HG03565 (cell line): Measurements from ENCODE around the gene PDZD2.
"Not testable (repeated sequence)": the region's sequence is repeated elsewhere in the genome, so short reads cannot be mapped to it uniquely, and the experiment has no call there.

Source experiments
- ATAC-seq: cut with Tn5 transposase; IDR thresholded peaks from one replicate; pipeline ENCODE4 v1.9.1; 2021; ENCODE audit warnings: mild to moderate bottlenecking, moderate library complexity; ENCODE audit not compliant: unreplicated experiment

PDZD2 gene

DNA sequence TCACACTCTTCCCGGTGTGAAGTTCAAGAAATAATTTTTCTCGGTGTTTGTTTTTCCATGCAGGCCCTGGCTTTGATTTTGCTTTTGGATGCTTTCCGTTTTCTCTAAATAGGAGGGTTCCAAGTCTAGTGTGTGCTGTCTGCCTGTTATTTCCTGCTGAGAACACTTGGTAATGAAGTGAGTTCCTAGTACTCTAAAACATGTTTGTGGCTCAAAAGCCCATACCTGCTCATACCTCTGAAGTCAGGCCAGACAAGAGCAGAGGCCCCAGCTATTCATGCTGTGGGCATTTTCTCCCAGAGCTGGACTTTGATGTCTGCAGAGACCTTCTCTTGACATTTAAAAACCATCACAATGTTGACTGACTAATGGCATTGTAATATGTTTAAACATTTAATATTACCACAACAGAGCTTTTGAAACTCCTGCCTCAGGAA, 324.0 kb downstream of the PDZD2 start:
- ATAC-seq, result no peak

DNA sequence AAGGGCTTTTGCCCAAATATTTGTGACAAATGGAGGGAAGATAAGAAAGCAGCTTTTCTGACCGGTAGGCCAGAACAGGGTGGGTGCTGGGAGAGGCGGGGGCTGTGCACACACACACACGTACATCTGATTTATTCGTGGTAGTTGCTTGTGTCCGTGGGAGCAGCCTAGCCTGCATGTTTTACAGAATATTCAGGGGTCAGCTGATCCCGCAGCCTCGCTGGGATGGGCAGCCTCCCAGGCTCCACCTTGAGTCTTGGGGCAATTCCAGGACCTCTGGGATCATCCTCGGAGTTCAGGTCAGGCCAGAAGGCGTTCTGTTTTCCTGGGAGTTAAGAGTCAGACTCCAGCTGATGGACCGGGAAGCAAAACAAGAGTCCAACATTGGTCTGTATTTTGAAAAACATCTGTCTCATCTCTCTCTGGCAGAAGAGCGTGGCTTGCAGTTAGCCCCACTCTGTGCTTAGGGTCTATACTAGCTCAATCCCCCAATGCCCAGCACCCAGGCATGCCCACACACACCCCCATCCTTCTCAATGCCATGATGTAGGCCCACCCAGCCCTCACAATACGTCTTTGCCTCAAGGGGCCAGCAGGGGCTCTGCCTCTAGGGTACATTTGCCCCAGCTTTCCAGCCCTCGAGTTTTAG, 324.6 kb downstream of the PDZD2 start:
- ATAC-seq, result no peak

DNA sequence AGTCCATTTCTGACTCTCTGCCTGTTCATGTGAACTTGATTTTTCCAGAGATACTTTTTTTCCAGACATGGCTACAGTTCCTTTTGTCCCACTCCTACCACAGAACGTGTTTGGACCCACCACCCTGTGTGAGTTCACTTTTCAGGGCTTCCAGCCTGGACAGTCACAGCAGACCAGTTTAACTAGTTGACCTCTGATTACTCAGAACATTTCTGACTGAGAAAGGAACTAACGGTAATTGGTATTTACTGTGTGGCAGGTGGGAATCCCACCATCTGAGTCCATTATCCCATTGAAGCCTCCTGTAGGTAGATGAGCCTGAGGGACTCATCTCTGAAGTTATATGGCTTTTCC, 325.1 kb downstream of the PDZD2 start:
- no peak for ATAC-seq

DNA sequence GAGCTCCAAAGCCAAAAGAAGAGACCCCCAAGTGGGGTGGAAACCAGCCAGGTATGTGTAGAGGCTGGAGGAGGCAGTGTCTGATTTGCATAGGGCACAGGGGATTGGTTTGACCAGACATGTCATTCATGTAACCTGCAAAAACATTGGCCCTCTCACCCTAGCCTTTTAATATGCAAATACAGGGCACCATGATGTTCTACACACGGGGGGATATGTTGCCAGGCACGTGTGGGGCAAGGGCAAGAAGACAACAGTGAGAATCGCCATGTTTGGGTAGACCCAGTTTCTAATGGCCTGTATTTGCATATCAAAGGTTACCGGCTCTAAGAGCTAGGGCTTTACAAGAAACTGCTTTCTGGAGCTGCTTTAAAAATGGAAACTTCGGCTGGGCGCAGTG, 326.3 kb downstream of the PDZD2 start:
- no peak for ATAC-seq

DNA sequence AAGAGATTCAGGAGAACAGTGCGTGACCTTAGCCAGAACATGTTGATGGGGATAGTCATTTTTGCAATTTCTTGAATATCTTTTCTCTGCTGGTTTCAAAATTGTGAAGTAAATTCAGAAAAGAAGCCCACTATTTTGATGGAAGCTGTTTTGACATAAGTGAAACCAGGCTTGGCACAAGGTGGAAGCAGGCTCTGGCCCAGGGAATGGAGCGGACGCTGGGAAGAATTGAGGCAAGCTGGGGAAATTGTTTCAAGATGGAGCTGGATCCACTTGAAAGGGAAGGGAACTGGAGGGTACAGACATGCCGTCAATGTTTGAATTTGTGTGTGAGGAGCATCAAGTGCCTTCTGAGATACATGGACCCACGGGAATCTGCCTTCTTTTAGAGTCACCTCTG, 328.0 kb downstream of the PDZD2 start:
- ATAC-seq, result no peak

DNA sequence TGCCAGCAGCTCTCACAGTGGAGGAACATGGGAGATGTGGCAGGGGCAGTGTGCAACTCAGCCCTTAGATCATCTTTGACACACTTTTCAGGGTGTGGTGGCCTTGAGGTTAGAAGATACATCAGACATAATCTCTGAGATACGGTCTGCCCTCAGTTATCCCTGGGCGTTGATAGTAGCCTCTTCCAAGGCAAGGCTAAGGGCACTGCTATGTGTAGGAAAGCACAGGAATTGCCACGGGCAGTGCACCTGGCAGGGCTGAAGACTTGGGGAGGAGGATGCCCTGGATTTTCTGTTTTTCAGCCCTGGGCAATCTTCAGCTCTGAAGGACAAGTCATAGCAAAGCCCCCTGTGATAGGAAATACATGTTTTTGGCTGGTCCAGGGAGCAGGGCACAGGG, 328.5 kb downstream of the PDZD2 start:
- ATAC-seq, result no peak

DNA sequence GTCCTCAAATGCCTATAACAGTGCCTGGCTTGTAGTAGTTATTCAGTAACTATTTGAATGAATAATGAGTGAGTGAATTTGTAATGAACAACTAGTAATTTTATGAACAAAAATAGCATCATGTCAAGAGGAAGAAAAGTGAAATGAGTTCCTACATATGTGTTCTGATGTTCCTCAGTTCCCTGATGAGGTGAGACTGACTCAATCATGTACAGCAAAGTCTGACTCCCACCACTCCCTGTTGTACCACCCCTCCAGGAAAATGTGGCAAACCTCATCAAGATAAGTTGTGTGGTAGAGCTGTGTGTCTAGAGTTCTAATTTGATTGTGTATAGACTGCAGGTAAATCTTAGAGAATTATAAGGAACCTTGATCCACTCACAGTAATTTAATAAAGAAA, 333.6 kb downstream of the PDZD2 start:
- ATAC-seq, result no peak

DNA sequence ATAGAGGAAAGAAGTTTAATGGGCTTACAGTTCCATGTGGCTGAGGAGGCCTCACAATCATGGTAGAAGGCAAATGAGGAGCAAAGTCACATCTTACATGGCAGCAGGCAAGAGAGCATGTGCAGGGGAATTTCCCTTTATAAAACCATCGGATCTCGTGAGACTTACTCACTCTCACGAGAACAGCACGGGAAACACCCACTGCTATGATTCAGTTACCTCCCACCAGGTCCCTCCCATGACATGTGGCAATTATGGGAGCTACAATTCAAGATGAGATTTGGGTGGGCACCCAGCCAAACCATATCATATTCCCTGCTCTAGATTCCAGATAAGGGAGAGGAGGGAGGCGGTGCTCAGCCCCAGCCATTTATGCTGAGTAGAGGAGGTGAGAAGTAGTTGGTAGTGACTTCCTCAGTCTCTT, 336.3 kb downstream of the PDZD2 start:
- ATAC-seq, result not testable (repeated sequence)

DNA sequence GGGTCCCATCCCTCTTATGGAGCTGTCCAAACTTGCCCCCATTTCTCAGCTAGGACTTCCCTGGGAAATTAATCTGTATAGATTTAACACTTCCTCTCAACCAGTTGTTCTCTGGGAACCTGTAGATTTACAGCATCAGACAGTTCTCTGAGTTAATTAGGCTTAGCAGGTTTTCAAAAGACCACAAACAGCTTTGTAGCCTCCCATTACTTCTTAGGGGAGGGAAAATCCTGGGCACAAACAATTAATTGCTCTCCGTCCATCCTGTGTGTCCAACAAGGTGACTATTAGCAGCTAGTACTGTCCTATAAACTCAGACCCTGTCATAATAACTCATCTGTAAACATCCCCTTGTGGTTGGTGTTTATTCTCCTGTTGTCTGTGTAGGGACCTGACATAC, 337.2 kb downstream of the PDZD2 start:
- no peak for ATAC-seq

DNA sequence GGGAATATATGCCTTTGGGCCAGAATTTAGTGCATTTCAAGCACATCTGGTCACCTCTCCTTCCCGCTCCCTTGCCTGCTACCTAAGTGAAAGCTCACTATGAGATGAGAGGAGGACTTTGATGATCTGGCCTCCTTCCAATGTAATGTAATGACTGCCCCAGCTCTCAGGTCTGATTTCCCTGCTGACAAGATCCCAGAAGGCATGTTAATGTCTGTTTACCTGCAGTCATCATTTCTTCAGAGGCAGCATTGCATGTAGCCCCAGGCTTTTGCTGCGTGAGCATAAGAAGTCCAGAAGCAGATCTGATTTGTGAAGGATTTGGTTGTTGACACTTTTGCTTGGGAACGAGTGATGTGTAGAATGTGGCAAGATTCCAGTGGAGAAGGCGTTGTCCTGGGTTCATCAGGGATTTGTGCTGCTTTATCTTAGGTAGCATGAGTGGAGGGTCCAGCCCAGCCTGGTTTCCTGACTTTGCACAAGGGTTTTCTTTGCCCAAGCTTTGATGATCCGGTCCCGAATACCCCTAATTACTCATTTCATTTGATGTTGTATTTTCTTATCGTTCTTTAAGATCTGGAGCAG, 342.5 kb downstream of the PDZD2 start:
- no peak for ATAC-seq

DNA sequence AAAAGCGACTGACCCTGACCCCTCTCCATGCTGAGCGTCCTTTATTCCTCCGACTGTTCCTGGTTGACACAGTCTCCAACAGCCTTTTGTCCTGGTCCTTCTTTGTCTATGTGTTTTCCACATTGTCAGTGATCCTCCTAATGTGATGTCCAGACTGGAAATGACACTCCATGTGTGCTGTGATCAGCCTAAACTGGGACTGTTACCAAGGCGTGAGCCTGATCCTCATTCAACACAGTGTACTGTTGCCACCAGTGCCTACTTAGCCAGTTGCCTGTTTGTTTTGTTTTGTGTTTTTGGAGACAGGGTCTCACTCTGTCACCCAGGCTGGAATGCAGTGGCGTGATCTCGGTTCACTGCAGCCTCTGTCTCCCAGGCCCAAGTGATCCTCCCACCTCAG, 343.1 kb downstream of the PDZD2 start:
- ATAC-seq, result no peak

DNA sequence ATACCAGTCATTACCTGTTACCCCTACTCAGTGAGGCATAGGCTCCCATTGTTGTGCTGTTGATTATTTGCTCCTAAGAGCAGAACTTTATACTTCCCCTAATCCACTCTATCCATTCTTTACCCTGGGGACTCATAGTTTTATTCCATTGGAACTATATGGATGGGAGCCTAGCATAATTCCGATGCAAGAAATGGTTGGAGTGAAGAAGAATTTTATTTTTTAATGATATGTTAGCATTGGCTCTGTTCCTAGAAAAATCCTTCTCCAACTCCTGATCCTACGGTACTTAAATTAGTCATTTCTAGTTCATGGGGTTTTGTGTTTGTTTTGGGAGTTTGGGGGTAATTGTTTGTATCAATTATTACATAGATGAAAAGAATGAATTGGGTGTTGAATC, 343.7 kb downstream of the PDZD2 start:
- ATAC-seq, result no peak

DNA sequence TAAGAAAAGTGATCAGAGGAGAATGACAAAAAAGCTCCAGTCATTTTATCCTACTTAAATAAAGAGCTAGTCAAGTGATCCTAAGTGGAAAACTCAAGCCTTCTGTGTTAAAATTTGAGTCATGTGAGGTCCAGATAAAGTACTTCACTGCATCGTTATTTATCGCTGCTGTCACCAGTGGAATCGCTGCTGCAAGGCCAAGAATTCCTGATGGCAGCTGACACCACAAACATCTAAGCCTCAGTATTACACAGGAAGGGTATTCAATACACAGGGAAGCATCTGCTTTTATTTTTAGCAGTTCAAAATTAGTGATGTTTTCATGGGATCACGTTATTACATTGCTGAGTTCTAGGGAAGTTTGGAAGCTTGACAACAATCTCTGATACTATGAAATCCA, 344.9 kb downstream of the PDZD2 start:
- no peak for ATAC-seq

DNA sequence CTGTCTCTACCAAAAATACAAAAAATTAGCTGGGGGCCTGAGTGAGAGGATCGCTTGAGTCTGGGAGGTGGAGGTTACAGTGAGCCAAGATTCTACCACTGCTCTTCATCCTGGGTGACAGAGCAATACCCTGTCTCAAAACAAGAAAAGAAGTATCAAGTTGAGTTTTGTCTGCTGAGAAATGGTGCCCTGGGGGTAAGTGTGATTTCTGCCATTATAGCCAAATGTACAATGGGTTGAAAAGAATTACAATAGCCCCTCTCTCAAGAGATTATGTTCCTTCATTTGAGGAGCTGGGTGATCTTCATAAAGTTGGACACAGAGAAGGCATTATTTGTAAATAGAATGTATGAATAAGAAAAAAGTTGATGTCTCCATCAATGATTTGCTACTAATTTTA, 345.8 kb downstream of the PDZD2 start:
- no peak for ATAC-seq

DNA sequence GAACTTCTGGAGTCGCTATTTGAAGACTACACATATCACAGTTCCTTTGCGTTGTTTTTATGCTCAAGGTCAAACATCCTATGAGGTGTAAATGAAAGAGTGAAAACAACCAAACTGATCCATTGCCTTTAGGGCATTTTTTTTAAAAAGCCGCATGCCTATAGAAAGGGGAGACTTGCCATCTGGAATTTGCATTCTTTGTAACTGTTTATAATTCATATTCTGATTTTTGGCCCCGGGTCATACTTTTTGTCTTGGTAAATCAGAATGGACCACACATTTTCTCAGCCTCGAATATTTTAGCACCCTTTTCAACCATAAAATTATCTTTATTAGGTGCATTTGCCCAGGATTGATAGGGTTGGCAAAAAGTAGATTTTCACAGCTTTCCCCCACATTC, 347.2 kb downstream of the PDZD2 start:
- no peak for ATAC-seq

DNA sequence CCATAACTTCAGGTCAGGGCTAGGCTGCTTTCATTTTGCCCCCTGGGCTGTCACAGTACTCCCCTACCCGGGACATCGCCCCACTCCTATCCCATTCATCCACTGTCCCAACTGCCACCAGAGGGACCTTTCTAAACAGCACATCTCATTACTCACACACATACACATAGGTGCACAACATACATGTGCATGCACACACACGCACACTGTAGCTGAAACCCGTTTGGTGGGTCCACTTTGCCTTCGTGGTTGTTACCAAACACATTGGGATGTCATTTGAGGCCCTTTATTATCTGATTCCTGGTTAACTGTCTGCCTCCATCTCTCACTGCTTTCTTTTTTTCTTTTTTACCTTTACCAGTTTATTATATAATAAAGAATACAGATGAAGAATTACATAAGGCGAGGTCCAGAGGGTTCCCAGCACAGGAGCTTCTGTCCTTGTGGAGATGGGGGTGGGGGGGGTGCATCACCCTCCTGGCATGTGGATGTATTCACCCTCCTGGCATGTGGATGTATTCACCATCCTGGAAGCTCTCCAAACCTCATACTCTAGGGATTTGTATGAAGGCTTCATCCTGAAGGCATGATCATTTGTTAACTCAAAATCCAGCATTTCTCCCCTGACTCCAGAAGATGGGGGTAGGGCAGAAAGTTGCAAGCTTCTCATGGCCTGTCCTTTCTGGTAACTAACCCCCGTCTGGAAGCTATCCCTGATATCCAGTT, 349.2 kb downstream of the PDZD2 start:
- ATAC-seq, result no peak

DNA sequence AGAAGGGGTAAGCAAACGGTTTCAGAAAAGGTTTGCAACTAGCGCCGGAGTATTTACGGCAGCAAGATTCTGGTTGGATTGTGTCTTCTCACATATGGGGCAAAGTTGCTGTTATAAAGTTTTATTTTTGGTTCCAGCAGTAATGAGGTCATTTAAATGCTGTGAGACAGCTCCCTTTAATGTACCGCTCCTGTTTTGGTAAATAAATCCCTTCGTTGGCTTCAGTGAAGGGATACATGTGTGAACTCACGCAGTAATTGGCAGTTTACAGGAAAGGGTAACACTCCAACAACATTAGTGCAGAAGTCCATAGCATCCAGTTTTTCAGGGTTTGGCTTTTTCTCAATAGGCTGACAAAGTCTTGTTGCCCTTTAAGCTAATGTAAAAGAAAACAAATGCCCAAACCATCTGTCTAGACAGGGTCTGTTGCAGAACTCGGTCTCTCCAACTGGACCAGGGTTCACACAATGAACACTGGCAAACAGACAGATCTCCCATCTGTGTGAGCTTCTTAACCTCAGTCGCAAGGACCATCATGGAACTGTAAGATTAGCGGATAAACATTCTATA, 351.2 kb downstream of the PDZD2 start:
- no peak for ATAC-seq

DNA sequence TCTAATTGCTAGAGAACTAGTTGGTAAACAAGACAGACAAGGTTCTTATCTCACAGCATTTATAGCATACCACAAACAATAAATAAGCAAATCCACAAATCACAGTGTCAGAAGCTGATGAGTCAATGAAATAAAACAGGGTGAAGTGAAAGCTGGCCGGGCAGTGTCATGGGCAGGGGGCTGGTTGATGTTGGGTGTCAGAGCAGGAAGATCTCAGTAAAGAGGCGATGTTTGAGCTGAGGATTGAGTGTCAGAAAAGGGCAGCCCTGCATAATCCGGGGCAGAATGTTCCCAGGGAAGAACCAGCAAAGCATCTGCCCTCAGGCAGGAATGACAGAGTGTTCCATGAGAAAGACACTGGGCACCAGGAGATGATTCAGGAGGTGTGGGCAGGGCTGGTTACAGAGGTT, 351.8 kb downstream of the PDZD2 start:
- no peak for ATAC-seq

DNA sequence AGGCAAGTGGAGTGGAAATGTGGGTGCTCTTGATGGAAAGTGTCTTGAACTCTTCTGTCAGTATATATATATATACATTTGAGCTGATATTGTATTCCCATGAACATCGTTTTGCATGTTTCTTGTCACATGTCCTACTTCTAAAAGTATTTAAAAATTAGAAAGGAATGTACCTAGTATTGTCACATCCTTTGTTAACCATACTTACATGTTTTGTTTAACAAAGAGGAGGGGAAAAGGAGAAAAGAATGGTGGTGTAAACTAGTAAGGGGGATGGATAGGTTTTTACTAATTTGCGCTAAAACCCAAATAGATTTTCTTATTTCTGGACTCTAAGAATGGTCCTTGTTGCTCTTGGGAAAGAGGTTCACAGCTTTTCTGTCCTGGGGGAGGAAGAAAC, 353.4 kb downstream of the PDZD2 start:
- ATAC-seq, result no peak

DNA sequence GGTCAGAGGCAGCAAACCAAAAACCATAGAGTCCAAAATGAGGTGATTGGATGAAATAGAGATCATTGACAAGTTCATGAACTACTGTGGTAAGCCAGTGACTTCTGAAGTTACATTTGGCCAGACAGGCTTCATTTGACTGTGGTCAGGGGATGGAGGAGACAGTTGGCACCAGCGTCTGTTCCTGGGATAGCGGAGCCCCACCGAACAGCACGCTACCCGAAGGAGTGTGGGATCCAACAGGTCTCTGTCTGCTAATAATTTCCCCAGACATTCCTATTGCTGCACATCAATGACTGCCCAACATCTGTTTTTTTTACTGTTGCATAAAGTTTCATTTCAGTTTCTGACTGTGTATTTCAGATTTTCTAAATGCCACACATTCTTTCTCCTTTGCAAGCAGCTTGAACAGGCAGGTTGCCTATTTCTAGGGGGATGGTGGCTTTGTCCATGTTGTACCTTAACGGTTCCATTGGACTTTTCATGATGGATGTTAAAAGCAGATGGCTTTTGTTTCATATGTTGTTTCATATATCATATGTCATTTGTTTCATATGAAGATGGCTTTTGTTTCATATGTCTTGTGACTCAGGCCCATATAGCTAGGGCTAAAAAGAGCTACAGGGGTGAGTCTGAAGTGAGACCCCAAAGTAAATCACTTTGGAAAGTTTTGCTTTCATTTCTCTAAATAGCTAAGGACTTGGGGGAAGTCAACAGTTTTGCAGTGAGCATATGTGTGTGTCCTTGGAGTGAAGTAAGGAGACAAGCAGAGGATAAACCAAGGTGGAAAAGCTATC, 354.4 kb downstream of the PDZD2 start:
- ATAC-seq, result no peak

DNA sequence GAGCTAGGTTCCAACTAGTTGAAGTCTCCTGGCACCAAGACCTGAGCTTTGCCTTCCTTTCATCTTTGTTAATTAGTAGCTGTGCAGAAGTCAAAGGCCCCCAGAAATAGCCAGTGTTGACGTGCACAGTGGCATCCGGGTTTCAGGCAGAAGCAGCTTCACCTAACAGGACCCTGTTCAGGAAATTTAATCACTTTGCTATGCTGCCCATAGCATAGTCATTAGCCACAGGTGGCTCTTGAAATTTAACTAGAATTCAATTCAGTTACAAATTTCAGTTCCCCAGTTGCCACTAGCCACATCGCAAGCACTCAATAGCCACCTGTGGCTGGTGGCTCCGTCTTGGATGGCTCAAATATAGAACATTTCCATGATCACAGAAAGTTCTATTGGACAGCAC, 356.1 kb downstream of the PDZD2 start:
- peak; percentile 64 for ATAC-seq
